Activated CD8-positive, alpha-beta memory T cell treated with anti-CD3 and anti-CD28 coated beads for 4 hours (primary cell): Measurements from ENCODE around the gene GDF10.

Experiments
- DNase-seq, 2 donors: peaks; one replicate each; pipeline ENCODE4 v3.0.0-alpha.2; 2020; ENCODE audit warnings: low read depth in 2 of 2

The GDF10 gene

GRCh38 chr10:47294057-47294456 lies 5.9 kb upstream of the GDF10 start:
- no peak for DNase-seq

- DNase-seq = no peak
Observed at GRCh38 chr10:47294501-47294900, 5.5 kb upstream of the GDF10 start.

- no peak for DNase-seq
Observed at GRCh38 chr10:47295411-47295810, 4.6 kb upstream of the GDF10 start.

- DNase-seq = no peak
Observed at GRCh38 chr10:47296156-47296894, 3.7 kb upstream of the GDF10 start.

- DNase-seq = no peak
Observed at GRCh38 chr10:47296941-47297340, 3.1 kb upstream of the GDF10 start.

GRCh38 chr10:47297866-47298540 lies 2.0 kb upstream of the GDF10 start:
- no peak for DNase-seq

GRCh38 chr10:47298715-47299114 lies 1.3 kb upstream of the GDF10 start:
- no peak for DNase-seq

GRCh38 chr10:47300429-47300931 lies 483 bp downstream of the GDF10 start:
- no peak for DNase-seq

GRCh38 chr10:47301833-47302232 lies 1.8 kb downstream of the GDF10 start:
- no peak for DNase-seq

- DNase-seq = no peak
Observed at GRCh38 chr10:47303105-47303504, 3.1 kb downstream of the GDF10 start.

GRCh38 chr10:47303866-47304265 lies 3.9 kb downstream of the GDF10 start:
- DNase-seq = no peak

GRCh38 chr10:47305566-47305965 lies 5.6 kb downstream of the GDF10 start:
- DNase-seq = no peak

- DNase-seq = no peak
Observed at GRCh38 chr10:47306387-47307210, 6.6 kb downstream of the GDF10 start.

- no peak for DNase-seq
Observed at GRCh38 chr10:47307381-47307780, 7.4 kb downstream of the GDF10 start.

GRCh38 chr10:47308775-47309174 lies 8.8 kb downstream of the GDF10 start:
- DNase-seq = no peak

- no peak for DNase-seq
Observed at GRCh38 chr10:47309408-47310089, 9.6 kb downstream of the GDF10 start.

GRCh38 chr10:47310090-47310505 lies 10.1 kb downstream of the GDF10 start:
- DNase-seq = no peak

- no peak for DNase-seq
Observed at GRCh38 chr10:47311193-47311931, 11.4 kb downstream of the GDF10 start.

GRCh38 chr10:47311932-47312662 lies 12.1 kb downstream of the GDF10 start:
- peak; percentile 65 to 66 for DNase-seq

GRCh38 chr10:47312663-47312995 lies 12.6 kb downstream of the GDF10 start:
- no peak for DNase-seq
